GM12878 (cell line): ENCODE data around the gene OCRL. TPM values are rescaled to one million over a fixed set of nuclear protein-coding genes. Genes with fewer than 3 reads are reported as not detected.

ENCODE experiments used
- ATAC-seq: fragments of 200-7000 bp; cut with Tn5 transposase; 3 replicates; pipeline ENCODE4 v1.9.1; 2020; ENCODE audit warnings: mild to moderate bottlenecking, moderate library complexity
- BruUV-seq: library from RNA; stranded (reverse); fragments of 400-500 nt; replicated peaks from 2 replicates; lab custom pipeline; 2021; lab: Mats Ljungman, UMichigan
- CTCF ChIA-PET: fragments of 300-600 bp; sonication (Branson Sonifier 250); formaldehyde crosslinking; extraction: SDS; loops from one replicate; lab custom pipeline; 2021; ENCODE audit warnings: inconsistent platforms; lab: Yijun Ruan, JAX
- POLR2A ChIA-PET: fragments of 350-600 bp; formaldehyde crosslinking; extraction: SDS; loops from one replicate; lab custom pipeline; 2021; ENCODE audit warnings: inconsistent platforms; lab: Charles Lee
- RAD21 ChIA-PET: fragments of 300-600 bp; sonication (Branson Sonifier 250); formaldehyde crosslinking; loops from one replicate; lab custom pipeline; 2023; ENCODE audit warnings: antibody characterized with exemption; ENCODE audit not compliant: unreplicated experiment; lab: Charles Lee
- SMC1A ChIA-PET: fragments of 300-600 bp; sonication (Branson Sonifier 250); formaldehyde crosslinking; loops from one replicate; lab custom pipeline; 2023; ENCODE audit not compliant: unreplicated experiment, uncharacterized antibody; lab: Charles Lee
- DNase-seq: peaks from one replicate; pipeline ENCODE4 v3.0.0-alpha.2; 2011; ENCODE audit warnings: low read depth, low spot score
- FAIRE-seq: peaks from 3 replicates; lab custom pipeline; 2011; peaks lifted over from hg19 to GRCh38; lab: Jason Lieb, UNC
- H2AFZ ChIP-seq: 2 replicates; pipeline ENCODE4 v1.6.0; 2011; ENCODE audit warnings: low read depth, low read length, control low read depth; ENCODE audit not compliant: control insufficient read depth
- H3K27ac ChIP-seq: 2 replicates; pipeline ENCODE4 v1.5.1; 2011; ENCODE audit warnings: control low read depth; ENCODE audit not compliant: control insufficient read depth, insufficient read depth
- H3K27me3 ChIP-seq, 2 experiments: replicated peaks in 1 of 2; 2 replicates each; pipeline versions ENCODE4 v1.6.0 to v1.6.1; 2011; ENCODE audit warnings: low read length in 1 of 2; ENCODE audit not compliant: control insufficient read depth in 2 of 2, insufficient read depth in 2 of 2
- H3K36me3 ChIP-seq, 2 experiments: 2 replicates each; pipeline ENCODE4 v1.5.1; 2011; ENCODE audit warnings: low read length in 1 of 2; ENCODE audit not compliant: control insufficient read depth in 2 of 2, insufficient read depth in 2 of 2
- H3K4me1 ChIP-seq: 2 replicates; pipeline ENCODE4 v1.6.1; 2011; ENCODE audit warnings: mild to moderate bottlenecking, low read length, moderate library complexity, mixed read lengths; ENCODE audit not compliant: control insufficient read depth, insufficient read depth
- H3K4me2 ChIP-seq: 2 replicates; pipeline ENCODE4 v1.6.0; 2011; ENCODE audit warnings: control low read depth; ENCODE audit not compliant: control insufficient read depth, insufficient read depth
- H3K4me3 ChIP-seq: fragments of 200-600 bp; sonication (generic); 2 replicates; pipeline ENCODE4 v1.5.1; 2016
- H3K79me2 ChIP-seq: 2 replicates; pipeline ENCODE4 v1.6.0; 2011; ENCODE audit warnings: low read length; ENCODE audit not compliant: control insufficient read depth, insufficient read depth
- H3K9ac ChIP-seq: 2 replicates; pipeline ENCODE4 v1.8.0; 2011; ENCODE audit warnings: low read length, control low read depth, mixed read lengths; ENCODE audit not compliant: control insufficient read depth, insufficient read depth
- H3K9me3 ChIP-seq: replicated peaks from 3 replicates; pipeline ENCODE4 v1.5.1; 2011; ENCODE audit warnings: mild to moderate bottlenecking, low read length; ENCODE audit not compliant: control insufficient read depth, insufficient read depth
- H4K20me1 ChIP-seq: 2 replicates; pipeline ENCODE4 v1.6.0; 2011; ENCODE audit not compliant: control insufficient read depth, insufficient read depth
- CBX3 ChIP-seq: fragments of 200-600 bp; sonication (generic); IDR thresholded peaks from 2 replicates; pipeline ENCODE4 v1.6.1; 2016; ENCODE audit warnings: low read depth, borderline replicate concordance
- CREM ChIP-seq: IDR thresholded peaks from 2 replicates; pipeline ENCODE4 v1.6.1; 2014; ENCODE audit warnings: antibody characterized with exemption, low read depth
- KLF5 ChIP-seq: fragments of 450-650 bp; IDR thresholded peaks from 2 replicates; pipeline ENCODE4 v1.6.1; 2014; ENCODE audit warnings: mild to moderate bottlenecking; ENCODE audit not compliant: partially characterized antibody
- SREBF1 ChIP-seq: IDR thresholded peaks from 2 replicates; pipeline ENCODE4 v1.6.1; 2012; ENCODE audit warnings: mild to moderate bottlenecking, low read length
- TARDBP ChIP-seq: IDR thresholded peaks from 2 replicates; pipeline ENCODE4 v1.6.1; 2016; ENCODE audit warnings: borderline replicate concordance
- ZBED1 ChIP-seq: IDR thresholded peaks from 2 replicates; pipeline ENCODE4 v1.6.1; 2016; ENCODE audit warnings: borderline replicate concordance
- WGBS: methylation state at CpG from one replicate; pipeline ENCODE4 v1.1.6; 2016; ENCODE audit warnings: low lambda C conversion rate; ENCODE audit not compliant: insufficient replicate concordance, insufficient coverage; ENCODE audit errors: missing lambda C conversion rate; 5-methylcytosine and 5-hydroxymethylcytosine counted together
- in situ Hi-C: fragments of 300-500 bp; cut with MboI; formaldehyde crosslinking; loops from 9 replicates; pipeline ENCODE4 v1.14.3; 2018; ENCODE audit warnings: mixed read lengths
- intact Hi-C: fragments of 100-400 bp; cut with micrococcal nuclease; formaldehyde crosslinking; loops from one replicate; pipeline ENCODE4 v1.14.2; 2022; ENCODE audit not compliant: unreplicated experiment
- polyA plus RNA-seq, 11 experiments: library from polyadenylated mRNA; depleted of rRNA in 4 of 11; unstranded in 6 of 11; stranded (reverse) in 5 of 11; fragments of >200 nt; fragmentation: Nextera tagmentation in 4 of 11; fragmentation: Illumina TruSeq in 1 of 11; extraction: Ambion mirVana in 4 of 11; extraction: Trizol in 1 of 11; gene quantifications; 1 replicate in 1 of 11; 2 replicates in 10 of 11; pipeline versions ENCODE4 v1.2.1 to v1.2.3, GENCODE V29; 2011 to 2016; ENCODE audit warnings: inconsistent platforms in 2 of 11, missing spikeins in 2 of 11, low read depth in 1 of 11
- total RNA-seq, 4 experiments: library from RNA; depleted of rRNA in 3 of 4; stranded (reverse); fragments of >200 nt in 3 of 4; fragmentation: Illumina TruSeq in 1 of 4; extraction: Trizol in 1 of 4; gene quantifications; 2 replicates each; pipeline versions ENCODE4 v1.2.1 to v1.2.3, GENCODE V29; 2013 to 2021
- TF ChIP-seq, protein P1 (sequence below): fragments of 450-650 bp; formaldehyde crosslinking; IDR thresholded peaks from 2 replicates; pipeline ENCODE4 v1.4.0; 2020; ENCODE audit warnings: mild to moderate bottlenecking, moderate library complexity
- TF ChIP-seq, protein P2 (sequence below): fragments of 450-650 bp; conservative IDR thresholded peaks from 2 replicates; pipeline ENCODE4 v1.6.1; 2017; ENCODE audit warnings: mild to moderate bottlenecking, moderate library complexity

Gene OCRL
- total and polyA plus RNA-seq, 10 of the 15 experiments (the other 5 are each of a cell fraction or from before 2014, with no cell fraction given): 0.53 to 4.4 (median 2.3) TPM

DNA sequence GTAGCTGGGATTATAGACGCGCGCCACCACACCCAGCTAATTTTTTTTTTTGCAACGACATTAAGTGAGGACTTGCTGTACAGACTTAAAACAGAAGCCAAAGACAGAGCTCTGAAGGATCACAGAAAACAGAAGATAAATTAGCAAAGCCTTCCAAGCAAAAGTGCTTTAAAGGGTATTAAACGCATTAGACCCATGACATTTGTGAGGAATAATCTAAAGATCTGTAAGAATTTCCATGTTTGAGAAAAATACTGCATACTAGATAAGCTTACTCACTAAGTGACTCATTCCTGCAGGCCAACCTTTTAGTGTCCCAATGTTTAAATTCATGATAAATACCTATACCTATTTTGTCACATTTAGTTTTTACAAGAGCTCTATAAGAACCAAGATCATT lies 44.2 kb upstream of the OCRL start:
- BruUV-seq: no TSS peak
- POLR2A ChIA-PET: no interaction called here
- in situ Hi-C loops: no loop called here
- no peaks in the 10 kb centered on the region for H3K27me3 ChIP-seq
- no peak for DNase-seq
- H3K27ac ChIP-seq: no peak overlapping the region
- CTCF ChIA-PET: no interaction called here
- no peak overlapping the region for H3K4me3 ChIP-seq
- no peak overlapping the region for H2AFZ ChIP-seq
- H3K9ac ChIP-seq: no peak overlapping the region
- H3K36me3 ChIP-seq: no peaks in the 10 kb centered on the region
- SMC1A ChIA-PET: no interaction called here
- H3K9me3 ChIP-seq: no peaks in the 10 kb centered on the region
- TF ChIP-seq TARDBP (no peak), CBX3 (no peak), KLF5 (no peak), CREM (no peak), ZBED1 (no peak), SREBF1 (no peak)
- TF ChIP-seq, protein P1, sequence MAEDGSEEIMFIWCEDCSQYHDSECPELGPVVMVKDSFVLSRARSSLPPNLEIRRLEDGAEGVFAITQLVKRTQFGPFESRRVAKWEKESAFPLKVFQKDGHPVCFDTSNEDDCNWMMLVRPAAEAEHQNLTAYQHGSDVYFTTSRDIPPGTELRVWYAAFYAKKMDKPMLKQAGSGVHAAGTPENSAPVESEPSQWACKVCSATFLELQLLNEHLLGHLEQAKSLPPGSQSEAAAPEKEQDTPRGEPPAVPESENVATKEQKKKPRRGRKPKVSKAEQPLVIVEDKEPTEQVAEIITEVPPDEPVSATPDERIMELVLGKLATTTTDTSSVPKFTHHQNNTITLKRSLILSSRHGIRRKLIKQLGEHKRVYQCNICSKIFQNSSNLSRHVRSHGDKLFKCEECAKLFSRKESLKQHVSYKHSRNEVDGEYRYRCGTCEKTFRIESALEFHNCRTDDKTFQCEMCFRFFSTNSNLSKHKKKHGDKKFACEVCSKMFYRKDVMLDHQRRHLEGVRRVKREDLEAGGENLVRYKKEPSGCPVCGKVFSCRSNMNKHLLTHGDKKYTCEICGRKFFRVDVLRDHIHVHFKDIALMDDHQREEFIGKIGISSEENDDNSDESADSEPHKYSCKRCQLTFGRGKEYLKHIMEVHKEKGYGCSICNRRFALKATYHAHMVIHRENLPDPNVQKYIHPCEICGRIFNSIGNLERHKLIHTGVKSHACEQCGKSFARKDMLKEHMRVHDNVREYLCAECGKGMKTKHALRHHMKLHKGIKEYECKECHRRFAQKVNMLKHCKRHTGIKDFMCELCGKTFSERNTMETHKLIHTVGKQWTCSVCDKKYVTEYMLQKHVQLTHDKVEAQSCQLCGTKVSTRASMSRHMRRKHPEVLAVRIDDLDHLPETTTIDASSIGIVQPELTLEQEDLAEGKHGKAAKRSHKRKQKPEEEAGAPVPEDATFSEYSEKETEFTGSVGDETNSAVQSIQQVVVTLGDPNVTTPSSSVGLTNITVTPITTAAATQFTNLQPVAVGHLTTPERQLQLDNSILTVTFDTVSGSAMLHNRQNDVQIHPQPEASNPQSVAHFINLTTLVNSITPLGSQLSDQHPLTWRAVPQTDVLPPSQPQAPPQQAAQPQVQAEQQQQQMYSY (CRISPR knock-in tag): no peak
- TF ChIP-seq, protein P2, sequence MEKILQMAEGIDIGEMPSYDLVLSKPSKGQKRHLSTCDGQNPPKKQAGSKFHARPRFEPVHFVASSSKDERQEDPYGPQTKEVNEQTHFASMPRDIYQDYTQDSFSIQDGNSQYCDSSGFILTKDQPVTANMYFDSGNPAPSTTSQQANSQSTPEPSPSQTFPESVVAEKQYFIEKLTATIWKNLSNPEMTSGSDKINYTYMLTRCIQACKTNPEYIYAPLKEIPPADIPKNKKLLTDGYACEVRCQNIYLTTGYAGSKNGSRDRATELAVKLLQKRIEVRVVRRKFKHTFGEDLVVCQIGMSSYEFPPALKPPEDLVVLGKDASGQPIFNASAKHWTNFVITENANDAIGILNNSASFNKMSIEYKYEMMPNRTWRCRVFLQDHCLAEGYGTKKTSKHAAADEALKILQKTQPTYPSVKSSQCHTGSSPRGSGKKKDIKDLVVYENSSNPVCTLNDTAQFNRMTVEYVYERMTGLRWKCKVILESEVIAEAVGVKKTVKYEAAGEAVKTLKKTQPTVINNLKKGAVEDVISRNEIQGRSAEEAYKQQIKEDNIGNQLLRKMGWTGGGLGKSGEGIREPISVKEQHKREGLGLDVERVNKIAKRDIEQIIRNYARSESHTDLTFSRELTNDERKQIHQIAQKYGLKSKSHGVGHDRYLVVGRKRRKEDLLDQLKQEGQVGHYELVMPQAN: no peak
- TF ChIP-seq, all 136 proteins: peak for 0
- WGBS: 60% methylated on average over 5 of the region's 5 CpGs
- intact Hi-C loops: no loop called here
- FAIRE-seq (no peak), ATAC-seq (no peak)
- Histone ChIP-seq H3K79me2 (no peaks in the 10 kb centered on the region), H3K4me2 (no peak overlapping the region), H4K20me1 (no peaks in the 10 kb centered on the region), H3K4me1 (no peaks in the 10 kb centered on the region)
- RAD21 ChIA-PET: no interaction called here
